HG02610 (cell line): ENCODE measurements around the gene ZRANB3.
"Not testable (repeated sequence)": the region's sequence is repeated elsewhere in the genome, so short reads cannot be mapped to it uniquely, and the experiment has no call there.

ENCODE experiments used
- ATAC-seq: cut with Tn5 transposase; IDR thresholded peaks from one replicate; pipeline ENCODE4 v1.9.1; 2021; ENCODE audit warnings: mild to moderate bottlenecking, moderate library complexity; ENCODE audit not compliant: unreplicated experiment

ZRANB3 gene

GRCh38 chr2:135530313-135531230 lies at the start of gene ZRANB3:
TSS of gene ZRANB3 (minus strand) at chr2:135531218.
- peak; percentile 72 for ATAC-seq

- no peak for ATAC-seq
Measured at GRCh38 chr2:135573620-135574019, 42.6 kb upstream of the ZRANB3 start.

GRCh38 chr2:135570884-135571283 lies 39.9 kb upstream of the ZRANB3 start:
- no peak for ATAC-seq

DNA sequence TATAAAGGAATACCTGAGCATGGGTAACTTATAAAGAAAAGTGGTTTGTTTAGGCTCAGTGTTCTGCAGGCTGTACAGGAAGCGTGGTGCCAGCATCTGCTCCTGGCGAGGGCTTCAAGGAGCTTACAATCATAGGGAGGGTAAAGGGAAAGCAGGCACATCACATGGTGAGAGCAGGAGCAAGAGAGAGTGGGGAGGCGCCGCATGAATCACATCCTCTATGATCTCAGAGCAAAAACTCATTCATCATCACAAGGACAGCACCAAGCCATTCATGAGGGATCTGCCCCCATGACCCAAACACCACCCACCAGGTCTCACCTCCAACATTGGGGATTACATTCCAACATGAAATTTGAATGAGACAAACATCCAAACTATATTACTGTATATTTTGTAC lies 32.8 kb upstream of the ZRANB3 start:
- no peak for ATAC-seq

DNA sequence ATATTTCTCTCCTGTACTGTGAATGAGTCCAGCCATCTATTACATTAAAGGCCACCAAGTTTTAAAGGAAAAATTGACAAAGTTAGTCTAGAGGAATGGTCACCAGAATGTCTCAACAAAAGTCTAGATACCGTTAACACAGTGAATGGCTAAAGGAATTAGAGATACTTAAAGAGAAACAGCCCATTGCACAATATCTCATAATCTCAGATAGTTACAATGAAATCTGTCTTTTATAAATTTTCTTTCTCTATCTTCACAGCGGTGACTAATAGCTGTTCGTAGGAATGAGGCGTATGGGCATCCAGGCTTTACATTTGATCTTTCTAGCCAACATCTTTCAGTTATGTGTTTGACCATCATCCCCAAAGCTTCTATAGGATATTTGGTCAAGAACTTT lies 30.9 kb upstream of the ZRANB3 start:
- ATAC-seq: no peak

- ATAC-seq: no peak
Measured at GRCh38 chr2:135557530-135557929, 26.5 kb upstream of the ZRANB3 start.

DNA sequence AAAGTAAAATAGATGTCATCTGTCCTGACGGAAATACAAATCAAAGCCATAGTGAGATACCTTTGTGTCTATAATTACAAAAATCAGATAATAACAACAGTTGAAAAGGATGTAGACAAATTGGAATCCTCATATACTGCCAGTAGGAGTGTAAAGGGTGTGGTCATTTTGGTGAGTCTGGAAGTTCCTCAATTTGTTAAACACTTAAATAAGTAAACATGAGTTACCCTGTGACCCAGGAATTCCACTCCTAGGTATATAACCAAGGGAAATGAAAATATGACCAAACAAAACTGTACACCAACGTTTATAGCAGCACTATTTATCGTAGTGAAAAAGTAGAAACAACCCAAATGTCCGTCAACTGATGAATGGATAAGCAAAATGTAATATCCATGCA lies 24.3 kb upstream of the ZRANB3 start:
- no peak for ATAC-seq

- no peak for ATAC-seq
Measured at GRCh38 chr2:135552887-135553286, 21.9 kb upstream of the ZRANB3 start.

GRCh38 chr2:135551356-135551755 lies 20.3 kb upstream of the ZRANB3 start:
- no peak for ATAC-seq

GRCh38 chr2:135547311-135547710 lies 16.3 kb upstream of the ZRANB3 start:
- no peak for ATAC-seq

DNA sequence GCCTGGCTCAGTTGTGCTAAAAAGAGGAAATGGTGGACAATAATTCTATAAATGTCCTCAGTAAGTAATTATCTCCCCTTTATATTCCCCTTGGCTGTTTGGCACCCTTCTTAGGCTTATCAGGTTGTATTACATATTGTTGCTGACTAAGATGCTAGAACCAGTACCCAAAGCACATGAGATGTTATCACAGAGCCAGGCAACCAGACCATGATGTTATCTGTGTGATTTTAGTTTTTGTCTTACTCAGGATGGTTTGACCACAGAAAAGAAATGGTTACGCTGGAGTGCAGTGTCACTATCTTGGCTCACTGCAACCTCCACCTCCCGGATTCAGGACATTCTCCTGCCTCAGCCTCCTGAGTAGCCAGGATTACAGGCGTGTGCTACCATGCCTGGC lies 15.4 kb upstream of the ZRANB3 start:
- ATAC-seq: peak; percentile 67

DNA sequence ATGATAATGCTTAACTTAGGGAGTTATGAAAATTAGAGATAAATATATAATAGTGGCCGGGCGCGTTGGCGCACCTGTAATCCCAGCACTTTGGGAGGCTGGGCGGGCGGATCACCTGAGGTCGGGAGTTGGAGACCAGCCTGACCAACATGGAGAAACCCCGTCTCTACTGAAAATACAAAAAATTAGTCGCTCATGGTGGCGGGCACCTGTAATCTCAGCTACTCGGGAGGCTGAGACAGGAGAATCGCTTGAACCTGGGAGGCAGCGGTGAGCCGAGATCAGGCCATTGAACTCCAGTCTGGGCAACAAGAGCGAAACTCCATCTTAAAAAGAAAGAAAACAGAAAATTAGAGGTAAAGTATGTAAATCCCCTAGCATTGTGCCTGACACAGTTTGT lies 2.5 kb upstream of the ZRANB3 start:
- not testable (repeated sequence) for ATAC-seq

DNA sequence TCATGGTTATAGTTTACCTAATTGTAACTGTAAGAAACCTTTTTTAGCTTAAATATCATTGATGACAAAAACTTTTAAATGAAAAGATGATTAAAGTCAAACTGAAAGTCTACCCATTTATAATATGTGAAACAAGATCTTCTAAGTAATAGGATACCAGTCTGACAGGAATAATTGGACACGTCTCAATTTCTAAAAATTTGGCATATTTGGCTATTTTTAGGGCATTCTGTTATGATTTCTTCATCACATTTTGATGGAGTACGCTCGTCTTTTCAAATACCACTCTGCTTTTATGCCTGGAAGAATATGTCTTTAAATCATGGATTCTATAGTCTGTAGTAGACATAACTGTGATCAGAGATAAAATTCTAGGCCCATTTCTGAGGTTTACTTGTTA lies 1.6 kb upstream of the ZRANB3 start:
- no peak for ATAC-seq

DNA sequence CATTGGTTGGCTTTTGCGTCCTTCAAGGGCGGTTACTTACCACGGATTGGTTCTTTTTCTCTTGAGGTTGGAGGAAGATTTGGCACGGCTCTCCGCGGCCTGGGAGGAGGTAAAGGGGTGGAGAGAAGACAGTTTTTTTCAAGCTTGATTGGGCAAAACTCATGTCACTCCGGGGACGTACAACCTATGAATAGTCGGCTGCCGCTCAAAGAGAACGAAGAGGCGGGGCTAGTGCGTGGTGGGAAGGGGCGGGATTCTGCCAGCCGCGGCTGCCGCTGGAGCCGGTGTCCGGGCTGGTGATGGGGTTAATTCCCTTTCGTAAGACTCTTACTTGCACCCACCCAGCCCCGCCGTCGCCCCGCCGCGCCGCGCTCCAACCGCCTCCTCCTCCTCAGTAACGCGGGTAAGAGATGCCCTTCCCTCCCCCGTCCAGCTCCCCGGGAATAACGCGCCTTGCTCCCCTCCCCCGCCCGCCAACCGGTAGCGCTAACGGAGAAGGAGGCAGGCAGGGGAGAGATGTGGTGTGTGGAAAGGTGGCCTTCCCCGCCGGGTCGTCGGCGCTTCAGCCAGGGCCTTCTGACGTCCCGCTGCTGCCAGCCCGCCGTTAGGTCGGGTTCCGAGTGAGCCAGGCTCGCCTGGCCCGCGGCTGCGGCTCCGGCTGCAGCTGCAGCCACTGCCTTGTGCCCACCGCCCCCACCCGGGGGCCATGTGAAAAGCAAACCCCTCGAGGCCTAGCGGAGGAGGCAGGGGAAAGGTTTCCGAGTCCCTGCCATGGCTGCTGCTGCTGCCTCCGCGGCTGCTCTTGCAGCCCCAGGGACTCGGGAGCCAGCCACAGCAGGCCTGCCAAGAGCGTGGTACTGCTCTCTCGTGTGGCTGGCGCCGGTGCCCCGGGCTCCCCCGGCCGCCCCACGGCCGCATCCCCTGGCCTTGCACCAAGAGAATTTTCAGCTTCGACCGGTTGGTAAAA lies 496 bp upstream of the ZRANB3 start, which contains the start of gene R3HDM1:
Gene R3HDM1, plus strand, starts transcription at position 254 of the 967 bp plus-strand sequence. CDS start 73,362 bp downstream, outside the sequence.
- peak; percentile 78 for ATAC-seq

DNA sequence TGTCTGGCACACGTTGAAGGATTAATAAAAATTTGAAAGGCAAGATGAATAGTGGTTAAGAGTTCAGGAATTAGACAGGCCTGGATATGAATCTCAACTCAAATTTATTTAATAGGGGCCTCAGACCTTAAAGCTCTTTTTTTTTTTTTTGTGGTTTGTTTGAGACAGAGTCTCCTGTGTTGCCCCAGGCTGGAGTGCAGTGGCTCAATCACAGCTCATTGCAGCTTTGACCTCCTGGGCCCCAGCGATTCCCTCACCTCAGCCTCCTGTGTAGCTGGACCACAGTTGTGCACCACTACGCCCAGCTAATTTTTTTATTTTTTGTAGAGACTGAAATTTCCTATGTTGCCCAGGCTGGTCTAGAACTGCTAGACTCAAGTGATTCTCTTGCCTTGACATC lies 3.0 kb downstream of the ZRANB3 start:
- ATAC-seq: no peak

- ATAC-seq: no peak
Measured at GRCh38 chr2:135525786-135526185, 5.2 kb downstream of the ZRANB3 start.

- no peak for ATAC-seq
Measured at GRCh38 chr2:135512099-135512498, 18.9 kb downstream of the ZRANB3 start.

DNA sequence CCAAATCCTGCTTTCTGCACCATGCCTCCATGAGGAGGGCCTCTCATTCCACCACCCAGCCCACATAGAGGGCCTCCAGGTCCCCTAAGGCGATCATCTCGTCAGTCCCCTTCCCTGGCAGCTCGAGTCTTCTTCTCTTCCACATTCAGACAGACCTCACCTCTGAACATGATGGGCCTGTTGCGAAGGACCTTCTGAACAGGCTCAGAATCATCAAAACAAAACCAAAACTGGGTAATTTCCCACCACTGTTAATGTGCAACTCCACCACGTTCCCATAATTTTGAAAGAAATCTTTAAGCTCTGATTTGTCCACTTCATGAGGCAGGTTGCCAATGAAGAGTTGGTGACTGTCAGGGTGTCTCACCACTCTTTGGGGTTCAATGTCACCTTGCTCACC lies 20.4 kb downstream of the ZRANB3 start:
- ATAC-seq: no peak

DNA sequence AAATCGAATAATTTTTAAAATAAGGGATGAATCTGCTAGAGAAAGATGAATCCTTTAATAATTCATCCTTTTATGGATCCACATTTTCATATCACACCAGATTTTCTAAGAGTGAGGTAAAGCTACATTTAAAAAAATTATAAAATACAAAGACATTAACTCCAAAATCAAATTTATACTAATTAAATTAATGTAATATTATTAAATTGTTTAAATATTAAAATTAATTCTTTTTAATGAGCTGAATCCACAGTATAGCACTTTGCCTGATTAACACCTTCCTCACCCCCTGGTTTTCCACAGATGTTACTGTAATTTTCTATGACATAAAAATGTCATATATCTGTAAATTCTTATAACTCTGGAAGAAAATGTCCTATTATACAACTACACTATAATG lies 26.2 kb downstream of the ZRANB3 start:
- ATAC-seq: no peak

GRCh38 chr2:135498588-135498987 lies 32.4 kb downstream of the ZRANB3 start:
- not testable (repeated sequence) for ATAC-seq

- ATAC-seq: no peak
Measured at GRCh38 chr2:135494917-135495316, 36.1 kb downstream of the ZRANB3 start.
